ENCODE results near the gene STAT5B. TPM values are rescaled to one million over a fixed set of nuclear protein-coding genes. Genes with fewer than 3 reads are reported as not detected.

STAT5B gene
- polyA plus RNA-seq, 3 donors = 40.2 to 54.1 (median 43.5) TPM

Other genes starting within 250 kb of the STAT5B start
- 1 to 10 TPM; 3.4 to 6.4 (median 4.6) TPM for gene C17orf113, start 225.8 kb downstream of the STAT5B start, polyA plus RNA-seq (ENCODE audit: insufficient read length in 3 of 3)
- gene ZNF385C, start 177.9 kb downstream of the STAT5B start, polyA plus RNA-seq (ENCODE audit: insufficient read length in 3 of 3) = 1 to 10 TPM; 8.7 TPM
- 10 to 100 TPM in 1 of 3 donors, 1 to 10 TPM in 2; 7.1 to 13.3 (median 7.1) TPM for gene DHX58, start 163.7 kb downstream of the STAT5B start, polyA plus RNA-seq (ENCODE audit: insufficient read length in 3 of 3)
- gene KAT2A, start 155.0 kb downstream of the STAT5B start, polyA plus RNA-seq (ENCODE audit: insufficient read length in 3 of 3) = 10 to 100 TPM; 57.5 to 81.7 (median 70.9) TPM
- gene HSPB9, start 153.6 kb downstream of the STAT5B start, polyA plus RNA-seq (ENCODE audit: insufficient read length in 3 of 3) = under 1 TPM; 0.12 to 0.46 (median 0.30) TPM
- gene RAB5C, start 121.4 kb downstream of the STAT5B start, polyA plus RNA-seq (ENCODE audit: insufficient read length in 3 of 3) = 100 to 1,000 TPM; 118 to 151 (median 148) TPM
- under 1 TPM in 2 of 3 donors, not detected in 1; 0.03 TPM for gene KCNH4, start 95.2 kb downstream of the STAT5B start, polyA plus RNA-seq (ENCODE audit: insufficient read length in 3 of 3)
- gene HCRT, start 90.9 kb downstream of the STAT5B start, polyA plus RNA-seq (ENCODE audit: insufficient read length in 3 of 3) = not detected
- 10 to 100 TPM; 14.4 to 22.2 (median 18.0) TPM for gene GHDC, start 81.9 kb downstream of the STAT5B start, polyA plus RNA-seq (ENCODE audit: insufficient read length in 3 of 3)
- gene STAT5A, start 12.1 kb upstream of the STAT5B start, polyA plus RNA-seq (ENCODE audit: insufficient read length in 3 of 3) = 1 to 10 TPM; 5.2 to 6.8 (median 5.8) TPM
- gene STAT3, start 112.1 kb upstream of the STAT5B start, polyA plus RNA-seq (ENCODE audit: insufficient read length in 3 of 3) = 10 to 100 TPM; 58.1 to 81.2 (median 58.9) TPM
- gene CAVIN1, start 146.9 kb upstream of the STAT5B start, polyA plus RNA-seq (ENCODE audit: insufficient read length in 3 of 3) = 10 to 100 TPM; 58.3 to 77.9 (median 62.5) TPM
- gene ATP6V0A1, start 182.5 kb upstream of the STAT5B start, polyA plus RNA-seq (ENCODE audit: insufficient read length in 3 of 3) = 10 to 100 TPM; 53.4 to 73.9 (median 55.7) TPM

Measured in renal cortex interstitium (tissue), 3 donors.